CD8-positive, alpha-beta memory T cell (primary cell): Measurements from ENCODE around the gene TCF25. TPM values are rescaled to one million over a fixed set of nuclear protein-coding genes. Genes with fewer than 3 reads are reported as not detected.

Source experiments
- CTCF ChIA-PET: fragments of 350-600 bp; sonication (Branson Sonifier 250); formaldehyde crosslinking; loops from one replicate; lab custom pipeline; 2021; ENCODE audit warnings: antibody characterized with exemption; lab: Charles Lee
- POLR2A ChIA-PET: fragments of 350-600 bp; sonication (Branson Sonifier 250); formaldehyde crosslinking; loops from one replicate; lab custom pipeline; 2021; ENCODE audit warnings: antibody characterized with exemption; lab: Charles Lee
- DNase-seq, 5 donors: peaks; one replicate each; pipeline versions ENCODE4 v3.0.0 to v3.0.0-alpha.2; 2020 to 2022; ENCODE audit warnings: mixed read lengths in 1 of 5
- H3K27ac ChIP-seq: one replicate; pipeline ENCODE4 v1.7.0; 2013; ENCODE audit warnings: low read depth, mild to moderate bottlenecking, low read length, moderate library complexity
- H3K27me3 ChIP-seq: 2 replicates; pipeline ENCODE4 v1.7.0; 2013; ENCODE audit warnings: low read length, mild to moderate bottlenecking; ENCODE audit not compliant: insufficient read depth, poor library complexity, severe bottlenecking
- H3K36me3 ChIP-seq: 2 replicates; pipeline ENCODE4 v1.7.0; 2013; ENCODE audit warnings: mild to moderate bottlenecking, low read length, moderate library complexity; ENCODE audit not compliant: insufficient read depth
- H3K4me1 ChIP-seq: 2 replicates; pipeline ENCODE4 v1.7.0; 2013; ENCODE audit warnings: mild to moderate bottlenecking, low read length, moderate library complexity; ENCODE audit not compliant: insufficient read depth
- H3K4me3 ChIP-seq: 2 replicates; pipeline ENCODE4 v1.7.0; 2013; ENCODE audit warnings: mild to moderate bottlenecking, low read length
- H3K9me3 ChIP-seq: 2 replicates; pipeline ENCODE4 v1.7.0; 2013; ENCODE audit warnings: mild to moderate bottlenecking, low read length
- H3K27ac Mint-ChIP-seq, 8 donors: one replicate each; pipeline ENCODE4 v1.8.0; 2020 to 2021; ENCODE audit warnings: mixed read lengths in 8 of 8, mild to moderate bottlenecking in 6 of 8, inconsistent platforms in 3 of 8, moderate library complexity in 3 of 8
- H3K27me3 Mint-ChIP-seq, 2 donors: one replicate each; pipeline ENCODE4 v1.8.0; 2020 to 2021; ENCODE audit warnings: mixed read lengths in 2 of 2, mild to moderate bottlenecking in 1 of 2, moderate library complexity in 1 of 2
- H3K36me3 Mint-ChIP-seq, 3 donors: one replicate each; pipeline ENCODE4 v1.8.0; 2020 to 2021; ENCODE audit warnings: mixed read lengths in 3 of 3, inconsistent platforms in 1 of 3, mild to moderate bottlenecking in 1 of 3
- H3K4me1 Mint-ChIP-seq, 3 donors: one replicate each; pipeline ENCODE4 v1.8.0; 2020 to 2021; ENCODE audit warnings: mixed read lengths in 3 of 3, inconsistent platforms in 1 of 3, mild to moderate bottlenecking in 1 of 3
- H3K4me3 Mint-ChIP-seq, 7 donors: one replicate each; pipeline ENCODE4 v1.8.0; 2020 to 2021; ENCODE audit warnings: mixed read lengths in 7 of 7, mild to moderate bottlenecking in 6 of 7, moderate library complexity in 4 of 7, inconsistent platforms in 2 of 7
- H3K9me3 Mint-ChIP-seq, 5 donors: one replicate each; pipeline ENCODE4 v1.8.0; 2020 to 2022; ENCODE audit warnings: mixed read lengths in 5 of 5, mild to moderate bottlenecking in 3 of 5, moderate library complexity in 2 of 5, inconsistent platforms in 1 of 5
- polyA plus RNA-seq: library from polyadenylated mRNA; unstranded; fragments of 300-500 nt; fragmentation: Illumina TruSeq; gene quantifications from one replicate; pipeline ENCODE4 v1.2.3, GENCODE V29; 2021
- total RNA-seq, 2 experiments: library from RNA; stranded (reverse); gene quantifications; one replicate each; pipeline ENCODE4 v1.2.3, GENCODE V29; 2021

TCF25 gene
- total and polyA plus RNA-seq, 3 experiments from 2014 or later, result 121 to 155 (median 154) TPM

GRCh38 chr16:89841275-89841674 is 32.1 kb upstream of the TCF25 start:
- Mint-ChIP-seq H3K9me3 (no peaks in the 10 kb centered on the region), H3K4me1 (peaks cover 30 to 51% (median 34%) of the 10 kb centered on the region in 3 donors), H3K4me3 (peak overlapping the region in 6 of 7 donors; percentile 24 to 89 (median 49)), H3K27ac (peak overlapping the region; percentile 56 to 91 (median 83)), H3K36me3 (no peaks in the 10 kb centered on the region), H3K27me3 (no peaks in the 10 kb centered on the region)
- H3K4me1 ChIP-seq, result peaks cover 39% of the 10 kb centered on the region
- H3K4me3 ChIP-seq, result no peak overlapping the region
- CTCF ChIA-PET, result interaction anchor here (3.1 kb wide), 1 partner anchor 19 kb away, joined by 17 read pairs; no protein-coding TSS in a partner anchor
- DNase-seq, result peak; percentile 52 to 90 (median 68)
- POLR2A ChIA-PET, result interaction anchor here (0.9 kb wide), 1 partner anchor 32 kb away, joined by 4 read pairs; the partner anchor contains the start of gene TCF25
- no peaks in the 10 kb centered on the region for H3K36me3 ChIP-seq
- H3K9me3 ChIP-seq, result no peaks in the 10 kb centered on the region
- H3K27ac ChIP-seq, result no peak overlapping the region
- H3K27me3 ChIP-seq, result no peaks in the 10 kb centered on the region

- Mint-ChIP-seq H3K9me3 (no peaks in the 10 kb centered on the region), H3K27ac (peak overlapping the region in 1 of 8 donors; percentile 60), H3K4me3 (peak overlapping the region in 1 of 7 donors; percentile 31), H3K4me1 (peaks cover 24 to 44% (median 30%) of the 10 kb centered on the region in 3 donors), H3K36me3 (no peaks in the 10 kb centered on the region), H3K27me3 (no peaks in the 10 kb centered on the region)
- POLR2A ChIA-PET, result interaction anchor here (0.6 kb wide), 1 partner anchor 166 kb away, joined by 5 read pairs; no protein-coding TSS in a partner anchor
- Histone ChIP-seq H3K4me3 (no peak overlapping the region), H3K27ac (no peak overlapping the region), H3K4me1 (peaks cover 30% of the 10 kb centered on the region), H3K36me3 (no peaks in the 10 kb centered on the region), H3K27me3 (no peaks in the 10 kb centered on the region), H3K9me3 (no peaks in the 10 kb centered on the region)
- DNase-seq, result no peak
- CTCF ChIA-PET, result interaction anchor here (1.0 to 3.1 kb wide), 2 partner anchors 18 to 28 kb away, joined by 3 to 17 read pairs; no protein-coding TSS in a partner anchor
These were observed 30.7 kb upstream of the TCF25 start for GRCh38 chr16:89842471-89843408.

GRCh38 chr16:89843409-89844350 is 29.7 kb upstream of the TCF25 start:
- Mint-ChIP-seq H3K4me3 (no peak overlapping the region), H3K9me3 (no peaks in the 10 kb centered on the region), H3K27me3 (no peaks in the 10 kb centered on the region), H3K4me1 (peaks cover 18 to 35% (median 22%) of the 10 kb centered on the region in 3 donors), H3K27ac (peak overlapping the region in 1 of 8 donors; percentile 50), H3K36me3 (no peaks in the 10 kb centered on the region)
- H3K9me3 ChIP-seq, result no peaks in the 10 kb centered on the region
- peaks cover 21% of the 10 kb centered on the region for H3K4me1 ChIP-seq
- POLR2A ChIA-PET, result interaction anchor here (0.6 kb wide), 1 partner anchor 165 kb away, joined by 5 read pairs; no protein-coding TSS in a partner anchor
- H3K27ac ChIP-seq, result no peak overlapping the region
- no peak for DNase-seq
- no peak overlapping the region for H3K4me3 ChIP-seq
- no peaks in the 10 kb centered on the region for H3K36me3 ChIP-seq
- CTCF ChIA-PET, result interaction anchor here (1.0 to 3.1 kb wide), 2 partner anchors 17 to 27 kb away, joined by 3 to 17 read pairs; no protein-coding TSS in a partner anchor
- no peaks in the 10 kb centered on the region for H3K27me3 ChIP-seq

DNA sequence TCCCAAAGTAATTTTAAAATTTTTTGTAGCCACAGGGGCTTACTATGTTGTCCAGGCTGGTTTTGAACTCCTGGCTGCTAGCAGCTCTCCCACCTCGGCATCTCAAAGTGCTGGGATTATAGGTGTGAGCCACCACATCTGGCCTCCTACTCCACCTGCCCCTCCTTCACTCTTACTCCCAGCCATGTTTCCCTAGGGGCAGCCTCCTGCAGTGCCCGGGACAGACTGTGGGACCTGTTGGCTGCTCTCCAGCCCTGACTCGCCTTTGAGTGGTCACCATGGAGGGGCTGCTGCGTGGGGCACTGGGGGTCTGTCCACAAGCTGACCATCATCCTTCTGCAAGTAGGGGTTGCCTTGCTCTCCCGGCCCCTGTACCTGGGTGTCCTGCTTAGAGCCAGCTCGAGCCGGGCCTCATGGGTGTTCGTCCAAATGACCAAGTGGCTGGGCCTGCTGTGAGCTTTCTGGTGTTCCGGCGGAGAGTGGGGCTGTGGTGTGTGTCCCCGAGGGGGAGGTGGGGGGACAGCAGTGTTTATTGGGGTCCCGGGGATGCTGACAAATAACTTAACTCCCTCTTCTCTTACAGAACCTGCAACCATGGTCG is 28.6 kb upstream of the TCF25 start:
- ChIA-PET POLR2A (no interaction called here), CTCF (interaction anchor here (2.3 kb wide), 1 partner anchor 17 kb away, joined by 7 read pairs; no protein-coding TSS in a partner anchor)
- no peaks in the 10 kb centered on the region for H3K27me3 Mint-ChIP-seq
- no peaks in the 10 kb centered on the region for H3K36me3 Mint-ChIP-seq
- Histone ChIP-seq H3K4me1 (peaks cover 20% of the 10 kb centered on the region), H3K4me3 (no peak overlapping the region), H3K27ac (no peak overlapping the region), H3K27me3 (no peaks in the 10 kb centered on the region), H3K36me3 (no peaks in the 10 kb centered on the region), H3K9me3 (no peaks in the 10 kb centered on the region)
- DNase-seq, result no peak
- H3K4me1 Mint-ChIP-seq, result peaks cover 16 to 27% (median 21%) of the 10 kb centered on the region in 3 donors
- peak overlapping the region in 5 of 8 donors; percentile 52 to 89 (median 68) for H3K27ac Mint-ChIP-seq
- H3K9me3 Mint-ChIP-seq, result no peaks in the 10 kb centered on the region
- H3K4me3 Mint-ChIP-seq, result peak overlapping the region in 5 of 7 donors; percentile 46 to 67 (median 54)

- H3K36me3 ChIP-seq, result no peaks in the 10 kb centered on the region
- DNase-seq, result peak in 4 of 5 donors; percentile 15 to 60 (median 36)
- Mint-ChIP-seq H3K27me3 (no peaks in the 10 kb centered on the region), H3K36me3 (no peaks in the 10 kb centered on the region), H3K4me1 (peaks cover 16 to 26% (median 21%) of the 10 kb centered on the region in 3 donors), H3K27ac (peak overlapping the region in 5 of 8 donors; percentile 52 to 89 (median 68)), H3K9me3 (no peaks in the 10 kb centered on the region), H3K4me3 (peak overlapping the region in 6 of 7 donors; percentile 20 to 69 (median 54))
- no peak overlapping the region for H3K27ac ChIP-seq
- H3K4me1 ChIP-seq, result peaks cover 20% of the 10 kb centered on the region
- ChIA-PET POLR2A (no interaction called here), CTCF (interaction anchor here (2.3 kb wide), 1 partner anchor 16 kb away, joined by 7 read pairs; no protein-coding TSS in a partner anchor)
- no peaks in the 10 kb centered on the region for H3K9me3 ChIP-seq
- no peak overlapping the region for H3K4me3 ChIP-seq
- H3K27me3 ChIP-seq, result no peaks in the 10 kb centered on the region
These were observed 28.0 kb upstream of the TCF25 start for GRCh38 chr16:89845417-89845816.

DNA sequence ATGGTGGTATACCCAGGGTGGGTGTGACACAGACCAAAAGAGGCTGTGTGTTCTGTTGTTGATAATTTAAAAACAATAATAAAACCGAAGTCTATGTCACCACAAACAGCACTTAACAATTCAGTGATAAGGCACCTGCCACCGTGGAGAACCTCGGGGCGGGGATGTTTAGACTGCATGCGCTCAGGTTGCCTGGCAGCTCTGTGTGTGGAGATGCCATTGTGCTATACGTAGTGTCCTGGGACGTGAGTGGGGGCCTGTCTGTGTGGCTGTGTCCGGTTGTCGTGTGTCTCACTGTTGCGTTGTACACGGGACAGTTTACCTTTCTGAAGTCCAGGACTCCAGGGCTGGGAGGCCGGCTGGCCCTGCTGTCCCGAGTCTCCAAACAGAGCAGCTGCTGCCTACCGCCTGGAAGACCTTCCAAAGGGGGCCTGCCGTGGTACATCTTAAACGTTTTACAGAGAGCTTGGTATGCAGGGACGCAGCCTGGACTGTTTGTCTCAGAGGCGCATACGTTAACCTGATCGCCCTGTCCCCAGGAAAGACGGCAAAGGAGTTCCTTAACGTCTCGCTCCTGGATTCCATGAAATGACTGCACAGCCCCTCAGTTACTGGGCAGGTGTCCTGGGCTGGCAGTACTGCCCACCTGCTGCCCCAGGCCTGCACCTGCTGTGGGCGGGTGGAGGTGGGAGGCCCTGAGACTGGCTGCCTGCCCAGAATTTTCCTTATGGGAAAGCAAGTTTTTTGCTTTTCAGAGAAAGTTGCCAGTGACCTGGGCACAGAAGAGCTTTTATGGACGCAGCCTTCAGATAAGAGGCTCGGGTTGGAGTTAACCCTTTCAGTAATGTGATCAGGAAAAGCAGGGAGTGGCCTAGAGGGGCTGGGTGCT is 26.1 kb upstream of the TCF25 start:
- H3K36me3 ChIP-seq, result no peaks in the 10 kb centered on the region
- Mint-ChIP-seq H3K4me1 (peaks cover 9 to 14% (median 14%) of the 10 kb centered on the region in 3 donors), H3K27me3 (no peaks in the 10 kb centered on the region), H3K4me3 (no peak overlapping the region), H3K9me3 (no peaks in the 10 kb centered on the region), H3K36me3 (no peaks in the 10 kb centered on the region), H3K27ac (peak overlapping the region in 1 of 8 donors; percentile 43)
- H3K27ac ChIP-seq, result no peak overlapping the region
- H3K9me3 ChIP-seq, result no peaks in the 10 kb centered on the region
- ChIA-PET CTCF (no interaction called here), POLR2A (no interaction called here)
- no peaks in the 10 kb centered on the region for H3K27me3 ChIP-seq
- H3K4me1 ChIP-seq, result peaks cover 10% of the 10 kb centered on the region
- no peak overlapping the region for H3K4me3 ChIP-seq
- no peak for DNase-seq
